Right atrium auricular region (tissue), 2 donors: ENCODE measurements around the gene IFNA2. TPM values are rescaled to one million over a fixed set of nuclear protein-coding genes. Genes with fewer than 3 reads are reported as not detected.

Source experiments
- DNase-seq: peaks from one replicate; pipeline ENCODE4 v3.0.0-alpha.2; 2019; ENCODE audit warnings: low spot score
- H3K27ac ChIP-seq, 2 donors: fragments of 200-600 bp; sonication (generic); 1 replicate in 1 of 2; 2 replicates in 1 of 2; pipeline ENCODE4 v1.5.1; 2016 to 2019
- H3K27me3 ChIP-seq, 2 donors: fragments of 200-600 bp; sonication (generic); one replicate each; pipeline versions ENCODE4 v1.5.1 to v1.6.0; 2017 to 2019
- H3K36me3 ChIP-seq: fragments of 200-600 bp; sonication (generic); one replicate; pipeline ENCODE4 v1.5.1; 2016
- H3K4me1 ChIP-seq, 2 donors: fragments of 200-600 bp; sonication (generic); one replicate each; pipeline versions ENCODE4 v1.5.1 to v1.6.0; 2017 to 2019
- H3K4me3 ChIP-seq, 2 donors: fragments of 200-600 bp; sonication (generic); 1 replicate in 1 of 2; 2 replicates in 1 of 2; pipeline ENCODE4 v1.5.1; 2017 to 2019; ENCODE audit warnings: mild to moderate bottlenecking in 1 of 2, moderate library complexity in 1 of 2
- H3K9me3 ChIP-seq, 2 donors: fragments of 200-600 bp; sonication (generic); one replicate each; pipeline ENCODE4 v1.5.1; 2019
- CTCF ChIP-seq, 2 donors: fragments of 200-600 bp; sonication (generic); IDR thresholded peaks; one replicate each; pipeline ENCODE4 v1.5.1; 2019; ENCODE audit warnings: antibody characterized with exemption in 2 of 2
- total RNA-seq, 2 donors: library from RNA; depleted of rRNA; stranded (reverse); fragments of >200 nt; gene quantifications; one replicate each; pipeline ENCODE4 v1.1.0, GENCODE V29; 2016

Gene IFNA2
- total RNA-seq, 2 donors from 2014 or later: not detected

- Histone ChIP-seq H3K36me3 (no peaks in the 10 kb centered on the region), H3K9me3 (no peaks in the 10 kb centered on the region), H3K4me3 (no peak overlapping the region), H3K27me3 (no peaks in the 10 kb centered on the region), H3K4me1 (no peaks in the 10 kb centered on the region), H3K27ac (no peak overlapping the region)
- no peak for DNase-seq
- no peak for TF ChIP-seq CTCF (IDR thresholded peaks at IDR 0.05)
These were observed 30.5 kb upstream of the IFNA2 start for GRCh38 chr9:21415493-21416267.

GRCh38 chr9:21414220-21414940, 29.2 kb upstream of the IFNA2 start:
- no peak for DNase-seq
- no peak overlapping the region for H3K27ac ChIP-seq
- no peaks in the 10 kb centered on the region for H3K27me3 ChIP-seq
- H3K36me3 ChIP-seq: no peaks in the 10 kb centered on the region
- no peak for TF ChIP-seq CTCF (IDR thresholded peaks at IDR 0.05)
- H3K4me1 ChIP-seq: no peaks in the 10 kb centered on the region
- H3K4me3 ChIP-seq: no peak overlapping the region
- no peaks in the 10 kb centered on the region for H3K9me3 ChIP-seq

- H3K9me3 ChIP-seq: no peaks in the 10 kb centered on the region
- no peak for TF ChIP-seq CTCF (IDR thresholded peaks at IDR 0.05)
- H3K27me3 ChIP-seq: no peaks in the 10 kb centered on the region
- no peaks in the 10 kb centered on the region for H3K36me3 ChIP-seq
- no peak overlapping the region for H3K27ac ChIP-seq
- H3K4me1 ChIP-seq: no peaks in the 10 kb centered on the region
- DNase-seq: no peak
- H3K4me3 ChIP-seq: no peak overlapping the region
These were observed 28.4 kb upstream of the IFNA2 start for GRCh38 chr9:21413624-21414023.

- no peaks in the 10 kb centered on the region for H3K4me1 ChIP-seq
- H3K27me3 ChIP-seq: no peaks in the 10 kb centered on the region
- no peak overlapping the region for H3K4me3 ChIP-seq
- H3K27ac ChIP-seq: no peak overlapping the region
- no peak for TF ChIP-seq CTCF (IDR thresholded peaks at IDR 0.05)
- H3K9me3 ChIP-seq: no peaks in the 10 kb centered on the region
- no peak for DNase-seq
- no peaks in the 10 kb centered on the region for H3K36me3 ChIP-seq
These were observed 28.0 kb upstream of the IFNA2 start for GRCh38 chr9:21413151-21413550.

- no peak for DNase-seq
- TF ChIP-seq CTCF (IDR thresholded peaks at IDR 0.05): no peak
- H3K4me3 ChIP-seq: no peak overlapping the region
- H3K4me1 ChIP-seq: no peaks in the 10 kb centered on the region
- no peak overlapping the region for H3K27ac ChIP-seq
- no peaks in the 10 kb centered on the region for H3K36me3 ChIP-seq
- H3K27me3 ChIP-seq: no peaks in the 10 kb centered on the region
- no peaks in the 10 kb centered on the region for H3K9me3 ChIP-seq
These were observed 26.9 kb upstream of the IFNA2 start for GRCh38 chr9:21412107-21412506.
